Testis (tissue), 2 donors: ENCODE measurements around the gene NAV3.

Experiments used
- CTCF ChIP-seq, 3 experiments: fragments of 450-650 bp in 2 of 3; fragments of 200-600 bp in 1 of 3; sonication (generic) in 1 of 3; IDR thresholded peaks; one replicate each; pipeline ENCODE4 v1.5.1; 2016 to 2019; ENCODE audit warnings: antibody characterized with exemption in 3 of 3, mild to moderate bottlenecking in 2 of 3, moderate library complexity in 1 of 3
- POLR2A ChIP-seq: fragments of 450-650 bp; IDR thresholded peaks from one replicate; pipeline ENCODE4 v1.6.1; 2017; ENCODE audit warnings: antibody characterized with exemption, mild to moderate bottlenecking, moderate library complexity

DNA sequence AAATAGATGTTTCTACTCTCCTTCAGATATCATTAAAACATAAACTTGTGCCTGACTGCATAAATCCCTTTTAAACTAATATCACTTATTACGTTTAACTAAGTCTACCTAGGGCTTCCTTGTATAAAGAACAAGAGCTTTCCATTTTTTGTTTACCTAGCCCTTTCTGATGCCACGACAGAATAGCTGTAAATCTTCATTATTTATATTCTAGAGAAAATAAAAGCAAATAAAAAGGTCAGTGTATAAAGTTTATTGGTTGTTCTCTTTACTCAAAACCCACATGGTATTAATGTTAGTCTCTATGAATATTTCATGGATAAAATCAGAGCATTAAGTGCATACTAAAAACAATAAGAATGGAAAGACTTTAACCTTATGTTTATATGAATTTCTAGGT, 269.1 kb downstream of the NAV3 start:
- TF ChIP-seq CTCF (IDR thresholded peaks at IDR 0.05) (no peak), POLR2A (no peak)
